ENCODE data around the gene KIAA1328. TPM values are rescaled to one million over a fixed set of nuclear protein-coding genes. Genes with fewer than 3 reads are reported as not detected.
"Not testable (repeated sequence)": the region's sequence is repeated elsewhere in the genome, so short reads cannot be mapped to it uniquely, and the experiment has no call there.

The KIAA1328 gene
- total RNA-seq, 1 experiment from 2014 or later: 2.8 TPM

DNA sequence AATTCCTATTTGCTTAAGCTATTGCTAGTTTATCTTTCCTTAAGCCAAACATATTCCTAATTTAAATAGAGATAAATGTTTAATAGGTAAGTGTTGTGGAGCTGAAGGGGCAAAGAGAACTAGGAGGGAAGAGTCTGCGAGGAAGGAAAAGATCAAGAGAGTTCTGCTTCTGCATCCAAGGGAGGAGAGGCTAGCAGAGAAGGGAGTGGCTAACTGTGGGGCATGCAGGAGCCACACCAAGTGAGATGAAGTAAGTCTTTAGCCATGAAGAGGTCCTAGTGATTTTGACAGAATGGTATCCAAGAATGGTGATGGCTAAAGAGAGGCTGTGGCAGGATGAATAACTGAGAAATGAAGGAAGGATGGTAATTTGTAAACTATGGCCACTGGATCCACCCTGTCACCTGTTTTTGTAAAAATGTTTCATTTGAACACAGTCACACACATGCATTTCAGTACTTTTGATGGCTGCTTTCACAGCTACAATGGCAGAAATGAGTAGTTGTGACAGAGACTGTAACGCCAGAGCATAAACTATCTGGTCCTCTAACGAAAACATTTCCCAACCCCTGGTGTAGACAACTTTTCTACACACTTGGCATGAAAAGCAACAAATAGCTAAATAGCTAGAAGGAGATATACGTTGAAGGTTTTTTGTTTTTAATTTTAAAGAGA is 15.7 kb upstream of the KIAA1328 start:
- H3K4me3 ChIP-seq (ENCODE audit: insufficient read depth, low read depth, low read length): no peak overlapping the region
- no peak for DNase-seq
- no peaks in the 10 kb centered on the region for H3K27me3 ChIP-seq (ENCODE audit: control insufficient read depth, insufficient read depth, low read length)

DNA sequence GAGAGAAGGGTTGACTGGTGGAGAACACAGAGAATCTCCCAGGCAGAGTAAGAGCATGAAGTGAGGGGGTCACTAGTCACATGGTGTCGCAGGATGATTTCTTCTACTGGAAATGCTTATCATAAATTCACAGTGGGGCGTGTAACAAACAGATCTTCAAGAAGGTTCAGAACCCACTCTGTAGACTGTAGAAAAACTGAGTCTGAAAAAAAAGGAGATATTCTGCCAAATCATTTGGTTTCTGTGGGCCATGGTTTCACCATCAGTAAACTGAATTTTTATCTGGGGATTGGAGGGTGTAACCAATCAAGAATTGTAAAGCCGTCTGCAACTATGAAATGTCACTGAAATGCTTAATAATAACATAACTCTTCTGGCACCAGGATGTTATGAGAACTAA is 15.1 kb upstream of the KIAA1328 start:
- DNase-seq: no peak
- Histone ChIP-seq H3K27me3 (ENCODE audit: control insufficient read depth, insufficient read depth, low read length) (no peaks in the 10 kb centered on the region), H3K4me3 (ENCODE audit: insufficient read depth, low read depth, low read length) (no peak overlapping the region), H3K36me3 (replicated peaks; ENCODE audit: control insufficient read depth, insufficient read depth, low read length) (peaks cover 13% of the 10 kb centered on the region)

More for the DNA sequence above, 15.7 kb upstream of the KIAA1328 start:
- peaks cover 12% of the 10 kb centered on the region for H3K36me3 ChIP-seq (replicated peaks; ENCODE audit: control insufficient read depth, insufficient read depth, low read length)

DNA sequence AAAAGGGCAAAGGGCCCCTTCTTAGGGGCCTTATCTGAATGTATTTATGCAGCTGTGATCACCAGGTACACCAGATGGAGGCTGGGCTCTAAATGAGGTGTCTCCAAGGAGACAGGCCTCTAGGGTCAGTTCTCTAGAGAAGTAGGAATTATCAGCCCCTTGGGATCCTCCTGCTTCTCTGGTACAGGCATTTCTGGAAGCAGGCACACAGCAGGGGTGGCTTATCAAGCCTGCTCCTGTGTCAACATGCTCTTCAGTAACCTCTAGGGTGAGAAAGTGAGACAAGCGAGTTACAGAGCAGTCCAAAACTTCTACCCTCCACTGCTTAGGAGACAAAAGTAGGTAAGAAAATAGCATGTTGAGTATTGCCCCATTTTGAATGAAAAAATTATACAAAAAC is 13.9 kb upstream of the KIAA1328 start:
- H3K4me3 ChIP-seq (ENCODE audit: insufficient read depth, low read depth, low read length): no peak overlapping the region
- H3K36me3 ChIP-seq (replicated peaks; ENCODE audit: control insufficient read depth, insufficient read depth, low read length): peaks cover 13% of the 10 kb centered on the region
- no peaks in the 10 kb centered on the region for H3K27me3 ChIP-seq (ENCODE audit: control insufficient read depth, insufficient read depth, low read length)
- no peak for DNase-seq

DNA sequence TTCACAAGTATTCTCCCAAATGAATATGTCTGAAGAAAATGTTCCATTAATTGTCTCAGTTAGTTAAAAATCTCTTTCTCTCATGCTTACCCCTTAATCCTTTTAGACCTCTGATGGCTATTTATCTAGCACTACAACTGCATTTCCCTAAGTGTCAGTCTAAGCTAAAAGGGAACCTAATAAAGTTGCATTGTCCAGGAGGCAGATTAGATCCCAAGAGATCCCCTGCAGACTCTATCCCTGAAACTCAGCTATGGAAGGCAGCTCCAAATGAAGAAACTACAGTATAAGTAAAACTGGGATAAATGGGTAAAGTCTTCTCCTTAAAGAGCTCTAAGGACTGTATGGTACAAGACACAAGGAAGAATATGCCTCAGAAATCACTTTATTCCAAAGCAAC is 12.8 kb upstream of the KIAA1328 start:
- peaks cover 12% of the 10 kb centered on the region for H3K36me3 ChIP-seq (replicated peaks; ENCODE audit: control insufficient read depth, insufficient read depth, low read length)
- not testable (repeated sequence) for DNase-seq; H3K27me3 ChIP-seq (ENCODE audit: control insufficient read depth, insufficient read depth, low read length); H3K4me3 ChIP-seq (ENCODE audit: insufficient read depth, low read depth, low read length)

DNA sequence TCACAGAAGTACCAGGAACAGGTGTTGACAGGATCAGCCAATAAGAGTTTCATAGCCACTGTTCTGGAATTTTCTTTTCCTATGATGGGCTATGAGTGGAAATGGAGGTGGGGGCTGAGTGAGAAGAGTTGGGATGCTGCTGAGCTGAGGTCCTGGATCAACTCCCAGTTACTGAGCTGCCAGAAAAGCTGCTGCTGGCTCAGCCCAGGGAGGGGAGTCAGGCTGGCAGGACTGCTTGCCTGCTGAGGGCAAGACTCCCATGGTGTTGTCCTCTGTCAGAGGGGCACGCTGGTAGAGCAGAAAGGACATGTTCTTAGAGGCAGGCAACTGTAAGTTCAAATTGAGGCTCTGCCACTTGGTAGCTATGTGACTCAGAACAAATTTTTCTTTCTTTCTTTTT is 11.9 kb upstream of the KIAA1328 start:
- H3K4me3 ChIP-seq (ENCODE audit: insufficient read depth, low read depth, low read length): no peak overlapping the region
- H3K27me3 ChIP-seq (ENCODE audit: control insufficient read depth, insufficient read depth, low read length): no peaks in the 10 kb centered on the region
- peaks cover 12% of the 10 kb centered on the region for H3K36me3 ChIP-seq (replicated peaks; ENCODE audit: control insufficient read depth, insufficient read depth, low read length)
- no peak for DNase-seq

DNA sequence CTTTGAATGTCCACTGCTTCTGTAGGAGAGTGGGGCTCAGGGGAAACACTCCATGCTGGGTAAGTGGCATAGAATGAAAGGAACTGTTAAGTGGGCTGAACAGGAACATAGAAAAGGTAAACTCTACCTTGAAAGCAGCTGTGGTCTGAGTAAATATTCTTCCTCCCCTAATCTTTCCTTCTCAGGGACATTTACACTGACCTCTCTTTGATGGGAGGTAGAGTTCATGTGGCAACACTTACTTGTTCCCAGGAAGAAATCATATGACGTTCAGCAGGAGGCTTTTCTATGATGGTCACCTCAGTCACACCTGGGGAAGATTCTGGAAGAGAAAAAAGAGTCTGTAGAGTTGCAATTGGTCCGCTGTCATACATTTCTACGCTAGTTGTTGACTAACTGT is 10.3 kb upstream of the KIAA1328 start:
- peaks cover 11% of the 10 kb centered on the region for H3K36me3 ChIP-seq (replicated peaks; ENCODE audit: control insufficient read depth, insufficient read depth, low read length)
- DNase-seq: no peak
- no peaks in the 10 kb centered on the region for H3K27me3 ChIP-seq (ENCODE audit: control insufficient read depth, insufficient read depth, low read length)
- no peak overlapping the region for H3K4me3 ChIP-seq (ENCODE audit: insufficient read depth, low read depth, low read length)

DNA sequence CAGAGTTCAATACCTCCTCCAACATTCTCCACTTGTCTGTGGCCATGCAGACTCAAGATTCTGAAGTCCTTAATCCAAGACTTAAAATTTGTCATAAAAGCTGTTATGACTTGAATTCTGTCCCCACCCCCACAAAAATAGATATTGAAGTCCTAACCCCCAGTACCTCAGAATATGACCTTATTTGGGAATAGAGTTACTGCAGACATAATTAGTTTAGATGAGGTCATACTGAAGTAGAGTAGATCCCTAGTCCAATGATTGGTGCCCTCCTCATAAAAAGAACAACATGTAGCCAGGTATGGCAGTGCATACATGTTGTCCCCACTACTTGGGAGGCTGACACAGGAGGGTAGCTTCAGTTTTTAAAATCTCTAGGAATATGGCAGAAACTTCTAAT is 9.3 kb upstream of the KIAA1328 start:
- no peaks in the 10 kb centered on the region for H3K27me3 ChIP-seq (ENCODE audit: control insufficient read depth, insufficient read depth, low read length)
- H3K36me3 ChIP-seq (replicated peaks; ENCODE audit: control insufficient read depth, insufficient read depth, low read length): peaks cover 11% of the 10 kb centered on the region
- no peak overlapping the region for H3K4me3 ChIP-seq (ENCODE audit: insufficient read depth, low read depth, low read length)
- DNase-seq: no peak

DNA sequence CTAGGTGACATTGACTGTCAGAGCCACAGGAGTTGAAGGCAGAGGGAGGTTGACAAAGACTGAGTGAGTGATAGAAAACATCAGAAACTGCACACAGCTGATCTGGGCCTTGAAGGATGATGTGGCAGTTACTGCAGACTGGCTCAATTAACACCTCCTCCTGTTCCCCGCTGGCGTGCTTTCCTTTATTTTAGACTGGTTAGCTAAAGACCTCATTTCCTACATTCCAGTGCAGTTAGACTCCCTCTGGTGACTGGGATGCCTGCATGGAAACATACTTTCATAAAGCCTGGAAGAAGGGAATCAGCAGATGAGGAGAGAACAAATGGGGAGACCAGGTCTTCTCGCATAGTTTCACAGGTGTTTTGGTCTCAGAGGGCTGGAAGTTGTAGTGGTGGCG is 7.2 kb upstream of the KIAA1328 start:
- Histone ChIP-seq H3K27me3 (ENCODE audit: control insufficient read depth, insufficient read depth, low read length) (no peaks in the 10 kb centered on the region), H3K36me3 (replicated peaks; ENCODE audit: control insufficient read depth, insufficient read depth, low read length) (peaks cover 11% of the 10 kb centered on the region), H3K4me3 (ENCODE audit: insufficient read depth, low read depth, low read length) (no peak overlapping the region)
- DNase-seq: no peak

DNA sequence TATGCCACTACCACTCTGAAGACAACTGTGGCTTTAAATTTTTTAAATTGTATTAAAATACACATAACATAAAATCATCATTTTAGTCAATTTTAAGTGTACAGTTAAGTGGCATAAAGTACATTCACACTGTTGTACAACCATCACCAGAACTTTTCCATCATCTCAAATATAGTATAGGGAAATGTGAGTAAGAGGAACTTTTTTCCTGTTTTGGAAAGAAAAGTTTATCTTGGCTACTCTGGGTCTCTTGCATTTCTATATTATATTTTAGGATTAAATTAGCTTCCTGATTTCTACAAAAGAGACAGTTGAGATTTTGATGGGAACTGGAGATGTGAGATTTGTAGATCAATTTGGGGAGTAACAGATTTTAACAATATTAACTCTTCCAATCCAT is 3.4 kb upstream of the KIAA1328 start:
- Histone ChIP-seq H3K4me3 (ENCODE audit: insufficient read depth, low read depth, low read length) (no peak overlapping the region), H3K27me3 (ENCODE audit: control insufficient read depth, insufficient read depth, low read length) (no peaks in the 10 kb centered on the region; the same call in 1 of the 2 replicates), H3K36me3 (replicated peaks; ENCODE audit: control insufficient read depth, insufficient read depth, low read length) (no peaks in the 10 kb centered on the region)
- DNase-seq: no peak

DNA sequence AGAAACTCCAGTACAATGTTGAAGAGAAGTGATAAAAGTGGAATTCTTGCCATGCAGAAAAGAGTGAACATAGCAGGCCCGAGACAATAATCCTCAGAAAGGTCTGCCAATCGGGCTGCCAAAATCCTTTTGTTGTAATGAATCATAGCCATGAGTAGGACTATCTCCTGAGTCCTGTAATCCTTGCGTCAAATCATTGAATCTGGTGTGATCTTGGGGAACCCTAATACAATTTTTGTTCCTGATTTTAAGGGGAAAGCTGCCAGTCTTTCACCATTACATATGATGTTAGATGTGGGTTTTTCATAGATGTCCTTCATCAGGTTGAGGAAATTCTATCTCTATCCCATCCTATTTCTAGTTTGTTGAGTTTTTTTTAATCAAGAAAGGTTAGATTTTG is 2.4 kb upstream of the KIAA1328 start:
- Histone ChIP-seq H3K27me3 (ENCODE audit: control insufficient read depth, insufficient read depth, low read length) (no peaks in the 10 kb centered on the region; the same call in 1 of the 2 replicates), H3K36me3 (replicated peaks; ENCODE audit: control insufficient read depth, insufficient read depth, low read length) (no peaks in the 10 kb centered on the region), H3K4me3 (ENCODE audit: insufficient read depth, low read depth, low read length) (no peak overlapping the region)
- no peak for DNase-seq

DNA sequence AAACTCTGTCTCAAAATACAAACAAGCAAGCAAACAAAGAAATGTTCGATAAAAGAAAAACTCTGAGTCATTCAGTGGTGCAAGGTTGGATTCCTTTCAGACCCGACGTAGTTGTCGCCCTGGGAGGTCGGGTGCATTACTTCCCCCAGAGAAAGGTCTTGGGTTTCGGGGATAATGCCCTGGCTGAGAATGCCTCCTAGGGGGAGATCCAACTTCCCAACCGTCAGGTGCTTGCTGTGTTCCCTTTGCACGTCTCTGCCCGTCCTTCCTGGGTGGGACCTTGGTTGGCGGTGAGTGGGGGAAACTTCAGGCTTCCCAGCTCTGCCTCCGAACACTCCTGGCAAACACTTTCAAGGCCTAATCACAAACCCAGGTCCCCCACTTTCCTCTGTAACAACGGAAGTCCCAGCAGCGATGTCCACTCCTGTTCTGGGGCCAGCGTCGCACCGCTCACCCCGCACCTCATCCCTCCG is 734 bp upstream of the KIAA1328 start:
- Histone ChIP-seq H3K36me3 (replicated peaks; ENCODE audit: control insufficient read depth, insufficient read depth, low read length) (no peaks in the 10 kb centered on the region), H3K4me3 (ENCODE audit: insufficient read depth, low read depth, low read length) (peak overlapping the region; percentile 91), H3K27me3 (ENCODE audit: control insufficient read depth, insufficient read depth, low read length) (no peaks in the 10 kb centered on the region; the same call in 1 of the 2 replicates)
- DNase-seq: peak; percentile 61

DNA sequence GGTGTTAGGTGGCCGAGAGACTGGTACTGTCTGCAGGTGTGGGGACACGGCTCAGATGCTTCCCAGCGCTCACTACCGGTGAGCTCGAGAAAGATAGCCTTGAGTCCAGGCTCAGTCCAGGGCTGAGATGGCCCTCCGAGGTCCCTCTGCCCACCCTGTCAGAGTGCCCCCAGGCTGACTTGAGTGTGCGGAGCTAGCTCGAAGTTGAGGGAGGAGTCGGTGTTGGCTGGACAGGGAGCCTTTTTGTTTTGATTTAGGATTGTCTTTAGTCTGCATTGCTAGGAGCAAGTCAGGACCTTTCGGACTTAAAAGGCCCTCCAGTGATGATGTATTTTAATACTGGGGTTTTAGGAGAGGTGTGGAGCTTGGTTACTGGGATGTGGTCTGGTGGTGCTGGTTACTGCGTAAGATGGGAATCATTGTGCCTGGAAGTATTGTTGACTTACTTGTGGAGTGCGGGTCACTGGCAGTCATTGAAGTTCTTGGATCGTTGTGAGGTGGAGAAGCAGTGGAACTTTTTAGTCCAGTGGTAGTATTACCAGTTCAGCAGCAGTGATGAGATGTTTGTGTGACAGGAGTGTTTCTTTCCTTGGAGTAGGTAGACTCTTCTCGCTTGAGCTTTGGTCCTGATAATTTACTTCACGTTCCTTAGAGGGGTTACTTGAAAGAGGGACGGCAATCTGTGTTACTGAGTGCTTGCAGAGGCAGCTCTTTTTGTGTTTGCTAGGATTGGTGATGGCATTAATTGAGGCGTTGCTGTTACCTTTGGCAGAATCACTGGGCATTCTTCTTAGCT is 633 bp downstream of the KIAA1328 start:
- no peak for DNase-seq
- Histone ChIP-seq H3K36me3 (replicated peaks; ENCODE audit: control insufficient read depth, insufficient read depth, low read length) (no peaks in the 10 kb centered on the region), H3K4me3 (ENCODE audit: insufficient read depth, low read depth, low read length) (peak overlapping the region; percentile 91), H3K27me3 (ENCODE audit: control insufficient read depth, insufficient read depth, low read length) (no peaks in the 10 kb centered on the region; the same call in 1 of the 2 replicates)

DNA sequence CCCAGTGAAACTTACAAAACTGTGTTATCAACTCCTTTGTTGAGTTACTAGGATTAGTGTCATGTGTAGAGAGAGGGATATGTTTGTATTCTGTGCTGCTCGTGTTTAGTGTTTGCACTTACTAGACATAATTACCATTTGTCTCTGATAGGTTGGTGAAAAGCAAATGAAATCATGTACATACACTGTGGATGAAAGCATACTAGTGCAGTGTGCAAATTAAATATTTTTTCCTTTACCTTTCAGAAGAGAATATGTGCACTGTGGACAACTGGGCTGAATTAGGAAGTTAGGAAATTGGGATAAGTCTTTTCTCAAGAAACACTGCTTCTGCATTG is 1.2 kb downstream of the KIAA1328 start:
- no peaks in the 10 kb centered on the region; the same call in 1 of the 2 replicates for H3K27me3 ChIP-seq (ENCODE audit: control insufficient read depth, insufficient read depth, low read length)
- no peaks in the 10 kb centered on the region for H3K36me3 ChIP-seq (replicated peaks; ENCODE audit: control insufficient read depth, insufficient read depth, low read length)
- DNase-seq: no peak
- H3K4me3 ChIP-seq (ENCODE audit: insufficient read depth, low read depth, low read length): no peak overlapping the region

DNA sequence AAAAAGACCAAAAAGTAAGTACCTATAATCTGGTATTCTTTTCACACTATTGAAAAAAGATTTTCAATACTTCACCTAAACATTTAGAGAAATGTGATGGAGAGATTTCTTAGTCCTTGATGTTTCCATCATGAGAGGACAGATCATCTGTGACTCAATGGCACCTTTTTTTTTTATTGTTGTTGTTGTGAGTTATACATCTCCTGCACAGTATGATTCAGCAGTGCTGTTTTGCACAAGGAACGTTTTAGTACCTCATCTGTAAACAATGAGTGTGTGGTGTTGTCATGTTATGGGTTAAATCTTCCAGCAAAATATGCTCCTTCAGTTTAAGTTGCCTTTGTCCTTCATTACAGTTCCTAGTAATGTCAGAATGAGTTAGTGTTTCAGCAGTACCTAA is 2.2 kb downstream of the KIAA1328 start:
- H3K36me3 ChIP-seq (replicated peaks; ENCODE audit: control insufficient read depth, insufficient read depth, low read length): no peaks in the 10 kb centered on the region
- no peak for DNase-seq
- H3K4me3 ChIP-seq (ENCODE audit: insufficient read depth, low read depth, low read length): no peak overlapping the region
- no peaks in the 10 kb centered on the region; the same call in 1 of the 2 replicates for H3K27me3 ChIP-seq (ENCODE audit: control insufficient read depth, insufficient read depth, low read length)

DNA sequence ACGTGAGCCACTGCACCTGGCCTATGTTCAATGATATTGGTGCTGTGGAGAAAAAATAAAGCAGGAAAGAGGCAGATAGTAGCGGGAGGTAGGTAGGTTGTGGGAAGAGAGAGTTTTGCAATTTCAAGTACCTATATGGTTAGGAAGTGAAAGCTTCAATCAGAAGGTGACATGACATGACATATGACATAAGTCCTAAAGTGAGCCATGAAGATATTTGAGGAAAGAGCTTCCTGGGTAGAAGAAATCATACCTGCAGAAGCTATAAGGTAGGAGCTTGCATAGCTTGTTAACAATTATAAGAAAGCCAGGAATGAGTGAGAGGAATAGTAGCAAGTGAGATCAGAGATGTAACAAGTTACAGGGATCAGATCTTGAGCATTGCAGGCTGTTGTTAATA is 4.2 kb downstream of the KIAA1328 start:
- no peaks in the 10 kb centered on the region for H3K36me3 ChIP-seq (replicated peaks; ENCODE audit: control insufficient read depth, insufficient read depth, low read length)
- H3K4me3 ChIP-seq (ENCODE audit: insufficient read depth, low read depth, low read length): no peak overlapping the region
- no peak for DNase-seq
- no peaks in the 10 kb centered on the region; the same call in 1 of the 2 replicates for H3K27me3 ChIP-seq (ENCODE audit: control insufficient read depth, insufficient read depth, low read length)
